Left ventricle myocardium inferior (tissue), 1 donor: ENCODE results near the gene ADH5. TPM values are rescaled to one million over a fixed set of nuclear protein-coding genes. Genes with fewer than 3 reads are reported as not detected.
"Not testable (repeated sequence)": the region's sequence is repeated elsewhere in the genome, so short reads cannot be mapped to it uniquely, and the experiment has no call there.

ENCODE experiments used
- DNase-seq: peaks from one replicate; pipeline ENCODE4 v3.0.0-alpha.2; 2020
- H3K27ac ChIP-seq: fragments of 200-600 bp; replicated peaks from 2 replicates; pipeline ENCODE4 v1.8.0; 2021
- H3K27me3 ChIP-seq: fragments of 200-600 bp; 2 replicates; pipeline ENCODE4 v1.8.0; 2021; ENCODE audit warnings: low read depth
- H3K36me3 ChIP-seq: fragments of 200-600 bp; 2 replicates; pipeline ENCODE4 v1.8.0; 2021
- H3K4me1 ChIP-seq: fragments of 200-600 bp; 2 replicates; pipeline ENCODE4 v1.8.0; 2021
- H3K4me3 ChIP-seq: fragments of 200-600 bp; 2 replicates; pipeline ENCODE4 v1.8.0; 2021; ENCODE audit warnings: mild to moderate bottlenecking, moderate library complexity
- H3K9me3 ChIP-seq: fragments of 200-600 bp; replicated peaks from 2 replicates; pipeline ENCODE4 v1.8.0; 2021
- intact Hi-C: fragments of 100-400 bp; cut with micrococcal nuclease; formaldehyde crosslinking; loops from one replicate; pipeline ENCODE4 v1.11.0; 2022
- total RNA-seq: library from RNA; stranded (reverse); fragmentation: NEBNext Ultra II Directional; extraction: Animal tissue kit (Norgen Biotek cat#: 25700); gene quantifications from one replicate; pipeline ENCODE4 v1.2.1, GENCODE V29; 2021
- TF ChIP-seq, protein P1 (sequence below): fragments of 200-600 bp; IDR thresholded peaks from 2 replicates; pipeline ENCODE4 v1.8.0; 2021; ENCODE audit warnings: antibody characterized with exemption, mild to moderate bottlenecking, borderline replicate concordance
- donor health status: DM: no; HTN: yes; CAD: no; lungs with severe emphysema.

Gene ADH5
- total RNA-seq, 1 donor from 2014 or later: 179 TPM

DNA sequence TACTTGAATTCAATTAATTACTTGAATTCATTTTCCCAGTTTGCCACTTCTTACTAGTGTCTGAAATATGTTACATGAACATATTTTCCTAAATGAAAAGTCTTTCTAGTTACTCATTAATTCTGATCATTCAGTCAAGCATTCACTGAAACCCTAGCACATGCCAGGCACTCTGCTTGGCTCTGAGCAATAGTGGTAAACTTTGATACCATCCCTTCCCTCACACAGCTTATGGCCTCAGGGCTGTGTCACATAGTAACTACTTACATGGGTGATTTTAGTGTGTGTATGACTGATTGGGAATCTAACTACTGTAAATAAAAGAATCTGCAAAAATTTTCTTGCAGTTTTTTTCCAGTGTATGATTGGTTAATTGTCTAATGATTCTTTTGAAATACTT lies 60.4 kb downstream of the ADH5 start:
- TF ChIP-seq, protein P1, sequence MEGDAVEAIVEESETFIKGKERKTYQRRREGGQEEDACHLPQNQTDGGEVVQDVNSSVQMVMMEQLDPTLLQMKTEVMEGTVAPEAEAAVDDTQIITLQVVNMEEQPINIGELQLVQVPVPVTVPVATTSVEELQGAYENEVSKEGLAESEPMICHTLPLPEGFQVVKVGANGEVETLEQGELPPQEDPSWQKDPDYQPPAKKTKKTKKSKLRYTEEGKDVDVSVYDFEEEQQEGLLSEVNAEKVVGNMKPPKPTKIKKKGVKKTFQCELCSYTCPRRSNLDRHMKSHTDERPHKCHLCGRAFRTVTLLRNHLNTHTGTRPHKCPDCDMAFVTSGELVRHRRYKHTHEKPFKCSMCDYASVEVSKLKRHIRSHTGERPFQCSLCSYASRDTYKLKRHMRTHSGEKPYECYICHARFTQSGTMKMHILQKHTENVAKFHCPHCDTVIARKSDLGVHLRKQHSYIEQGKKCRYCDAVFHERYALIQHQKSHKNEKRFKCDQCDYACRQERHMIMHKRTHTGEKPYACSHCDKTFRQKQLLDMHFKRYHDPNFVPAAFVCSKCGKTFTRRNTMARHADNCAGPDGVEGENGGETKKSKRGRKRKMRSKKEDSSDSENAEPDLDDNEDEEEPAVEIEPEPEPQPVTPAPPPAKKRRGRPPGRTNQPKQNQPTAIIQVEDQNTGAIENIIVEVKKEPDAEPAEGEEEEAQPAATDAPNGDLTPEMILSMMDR: no peak

DNA sequence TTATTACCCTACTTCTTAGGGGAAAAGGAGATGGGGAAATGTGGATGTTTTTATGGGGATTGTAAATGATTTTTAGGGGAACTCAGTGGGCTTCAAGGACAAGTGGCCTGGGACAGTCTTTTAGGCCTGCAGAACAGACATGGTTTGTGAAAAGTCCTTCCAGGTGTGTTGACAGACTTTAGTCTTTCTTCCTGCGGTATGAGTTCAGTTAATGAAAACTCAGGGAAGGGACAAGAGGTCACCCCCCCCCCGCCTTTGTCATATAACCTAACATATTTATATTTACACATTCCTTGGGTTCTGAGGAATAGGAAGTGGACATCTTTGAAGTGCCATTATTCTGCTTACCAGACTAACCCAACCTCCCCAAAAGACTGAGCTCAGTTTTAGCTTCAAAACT lies 61.3 kb downstream of the ADH5 start:
- H3K36me3 ChIP-seq: no peaks in the 10 kb centered on the region
- H3K9me3 ChIP-seq: no peaks in the 10 kb centered on the region
- intact Hi-C loops: no loop called here
- no peak overlapping the region for H3K4me3 ChIP-seq
- H3K27ac ChIP-seq: no peak overlapping the region
- H3K27me3 ChIP-seq: no peaks in the 10 kb centered on the region
- no peak for DNase-seq
- TF ChIP-seq, protein P1: no peak
- H3K4me1 ChIP-seq: peaks cover 55% of the 10 kb centered on the region

More for the DNA sequence above, 60.4 kb downstream of the ADH5 start:
- no peak for DNase-seq
- Histone ChIP-seq H3K9me3 (no peaks in the 10 kb centered on the region), H3K4me1 (peaks cover 54% of the 10 kb centered on the region), H3K4me3 (no peak overlapping the region), H3K36me3 (no peaks in the 10 kb centered on the region), H3K27ac (no peak overlapping the region), H3K27me3 (no peaks in the 10 kb centered on the region)
- intact Hi-C loops: no loop called here

DNA sequence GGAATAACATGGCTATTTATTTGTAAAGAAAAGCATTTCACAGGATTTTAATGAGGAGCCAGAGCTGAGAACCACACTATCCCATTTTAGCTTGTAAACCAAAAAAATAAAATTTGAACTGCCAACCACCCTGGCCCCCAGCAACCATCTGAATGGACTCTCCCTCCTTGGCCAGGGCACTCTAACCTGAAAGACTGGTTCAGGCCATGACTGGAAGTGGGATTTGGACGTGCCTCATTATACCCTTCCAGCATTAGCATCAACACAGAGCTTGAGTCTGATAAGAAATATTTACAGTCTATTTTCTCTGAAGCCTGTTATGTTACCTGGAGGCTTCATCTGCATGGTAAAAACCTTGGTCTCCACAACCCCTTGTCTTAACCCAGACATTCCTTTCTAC lies 63.1 kb downstream of the ADH5 start:
- Histone ChIP-seq H3K4me1 (peaks cover 66% of the 10 kb centered on the region), H3K4me3 (no peak overlapping the region), H3K27ac (peak overlapping the region; percentile 68), H3K27me3 (no peaks in the 10 kb centered on the region), H3K36me3 (peaks cover 11% of the 10 kb centered on the region), H3K9me3 (peaks cover 15% of the 10 kb centered on the region)
- intact Hi-C loops: no loop called here
- no peak for DNase-seq
- TF ChIP-seq, protein P1: no peak

DNA sequence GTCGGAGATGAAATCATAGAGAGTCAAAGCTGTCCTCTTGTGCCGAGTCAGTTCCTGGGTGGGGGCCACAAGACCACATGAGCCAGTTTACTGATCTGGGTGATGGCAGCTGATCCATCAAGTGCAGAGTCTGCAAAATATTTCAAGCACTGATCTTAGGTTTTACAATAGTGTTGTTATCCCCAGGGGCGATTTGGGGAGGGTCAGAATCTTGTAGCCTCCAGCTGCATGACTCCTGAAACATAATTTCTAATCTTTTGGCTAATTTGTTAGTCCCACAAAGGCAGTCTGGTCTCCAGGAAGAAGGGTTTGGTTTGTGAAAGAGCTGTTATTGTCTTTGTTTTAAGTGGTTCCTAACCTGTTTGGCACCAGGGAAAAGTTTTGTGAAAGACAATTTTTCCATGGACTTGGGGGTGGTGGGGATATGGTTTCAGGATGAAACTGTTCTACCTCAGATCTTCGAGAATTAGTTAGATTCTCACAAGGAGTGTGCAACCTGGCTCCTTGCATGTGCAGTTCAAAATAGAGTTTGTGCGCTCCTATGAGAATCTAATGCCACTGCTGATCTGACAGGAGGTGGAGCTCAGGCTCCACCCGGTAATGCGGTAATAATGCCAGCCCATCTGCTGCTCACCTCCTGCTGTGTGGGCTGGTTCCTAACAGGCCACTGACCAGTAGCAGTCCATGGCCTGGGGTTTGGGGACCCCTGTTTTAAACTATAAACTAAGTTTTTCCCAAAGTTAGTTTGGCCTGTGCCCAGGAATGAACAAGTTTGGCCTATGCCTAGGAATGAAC lies 63.9 kb downstream of the ADH5 start:
- DNase-seq: peak; percentile 15
- TF ChIP-seq, protein P1: peak; percentile 32

DNA sequence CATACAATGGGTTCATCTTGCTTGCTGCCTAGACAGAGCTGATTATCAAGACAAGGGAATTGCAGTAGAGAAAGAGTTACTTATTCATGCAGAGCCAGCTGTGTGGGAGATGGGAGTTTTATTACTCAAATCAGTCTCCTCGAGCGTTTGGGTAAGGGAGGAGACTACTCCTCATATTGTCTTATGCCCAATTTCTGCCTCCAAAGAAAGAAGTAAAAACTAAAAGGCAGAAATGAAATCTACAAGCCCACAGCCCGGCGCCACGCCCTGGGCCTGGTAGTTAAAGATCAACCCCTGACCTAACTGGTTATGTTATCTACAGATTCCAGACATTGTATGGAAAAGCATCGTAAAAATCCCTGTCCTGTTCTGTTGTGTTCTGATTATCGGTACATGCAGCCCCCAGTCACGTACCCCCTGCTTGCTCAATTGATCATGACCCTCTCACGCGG lies 64.8 kb downstream of the ADH5 start:
- peaks cover 62% of the 10 kb centered on the region for H3K4me1 ChIP-seq
- peaks cover 15% of the 10 kb centered on the region for H3K36me3 ChIP-seq
- DNase-seq, H3K4me3 ChIP-seq, H3K27me3 ChIP-seq, intact Hi-C loops, H3K27ac ChIP-seq: not testable (repeated sequence)
- H3K9me3 ChIP-seq: peaks cover 20% of the 10 kb centered on the region

More for the DNA sequence above, 63.9 kb downstream of the ADH5 start:
- Histone ChIP-seq H3K4me3 (no peak overlapping the region), H3K9me3 (peaks cover 20% of the 10 kb centered on the region), H3K27ac (peak overlapping the region; percentile 68), H3K4me1 (peaks cover 66% of the 10 kb centered on the region), H3K36me3 (peaks cover 15% of the 10 kb centered on the region), H3K27me3 (no peaks in the 10 kb centered on the region)
- intact Hi-C loops: no loop called here

DNA sequence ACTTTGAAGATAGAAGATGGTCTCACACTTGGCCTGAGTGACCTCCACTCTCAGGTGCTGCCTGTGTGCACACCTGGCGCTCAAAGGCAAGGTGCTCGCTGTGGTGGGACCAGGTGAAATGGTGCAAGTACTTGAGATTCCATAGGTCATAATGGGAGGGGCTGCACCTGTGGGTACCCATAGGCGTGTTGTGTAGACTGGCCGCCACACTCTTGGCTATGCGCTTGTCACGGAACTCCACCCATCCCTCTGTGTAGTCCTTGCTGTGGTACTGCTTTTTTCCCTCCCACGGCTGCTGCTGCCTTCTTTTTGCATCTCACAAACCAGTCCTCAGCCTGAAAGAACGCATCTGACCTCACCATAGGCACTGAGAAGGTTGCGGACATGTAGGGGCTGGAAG lies 66.0 kb downstream of the ADH5 start:
- H3K36me3 ChIP-seq: peaks cover 15% of the 10 kb centered on the region
- no peak overlapping the region for H3K27ac ChIP-seq
- H3K27me3 ChIP-seq: no peaks in the 10 kb centered on the region
- no peak for DNase-seq
- no peak overlapping the region for H3K4me3 ChIP-seq
- peaks cover 49% of the 10 kb centered on the region for H3K4me1 ChIP-seq
- TF ChIP-seq, protein P1: no peak
- intact Hi-C loops: no loop called here
- H3K9me3 ChIP-seq: peaks cover 20% of the 10 kb centered on the region
